GM19467 (cell line): Measurements from ENCODE around the gene HTT.
A peak's percentile ranks its signal among the peaks of the same experiment; 100 is the strongest.

Source experiments
- ATAC-seq: cut with Tn5 transposase; IDR thresholded peaks from one replicate; pipeline ENCODE4 v1.9.1; 2021; ENCODE audit warnings: mild to moderate bottlenecking, moderate library complexity; ENCODE audit not compliant: unreplicated experiment

HTT gene

GRCh38 chr4:3074078-3074845, at the start of gene HTT, which contains the start of gene HTT-AS:
Gene HTT, plus strand, starts transcription at chr4:3074681. Its CDS starts 145 bp downstream, at chr4:3074826.
Gene HTT-AS, minus strand, starts transcription at chr4:3074538.
- ATAC-seq = peak; percentile 66

GRCh38 chr4:3025881-3026280, 48.6 kb upstream of the HTT start:
- no peak for ATAC-seq

- no peak for ATAC-seq
Measured at GRCh38 chr4:3026540-3026939, 47.9 kb upstream of the HTT start.

- no peak for ATAC-seq
Measured at GRCh38 chr4:3029464-3029863, 45.0 kb upstream of the HTT start.

- ATAC-seq = no peak
Measured at GRCh38 chr4:3030566-3031356, 43.7 kb upstream of the HTT start.

- no peak for ATAC-seq
Measured at GRCh38 chr4:3031357-3032082, 43.0 kb upstream of the HTT start.

- ATAC-seq = no peak
Measured at GRCh38 chr4:3034231-3034630, 40.2 kb upstream of the HTT start.

GRCh38 chr4:3035249-3035648, 39.2 kb upstream of the HTT start:
- no peak for ATAC-seq

GRCh38 chr4:3035674-3036073, 38.8 kb upstream of the HTT start:
- no peak for ATAC-seq

- ATAC-seq = no peak
Measured at GRCh38 chr4:3036131-3036952, 38.1 kb upstream of the HTT start.

- ATAC-seq = no peak
Measured at GRCh38 chr4:3037957-3038461, 36.5 kb upstream of the HTT start.

GRCh38 chr4:3039706-3040366, 34.6 kb upstream of the HTT start:
- ATAC-seq = no peak

GRCh38 chr4:3040452-3041191, 33.9 kb upstream of the HTT start:
- no peak for ATAC-seq

- ATAC-seq = no peak
Measured at GRCh38 chr4:3041192-3042142, 33.0 kb upstream of the HTT start.

- no peak for ATAC-seq
Measured at GRCh38 chr4:3042226-3042625, 32.3 kb upstream of the HTT start.

- no peak for ATAC-seq
Measured at GRCh38 chr4:3043282-3044020, 31.0 kb upstream of the HTT start.
